ENCODE results near the gene SIL1. TPM values are rescaled to one million over a fixed set of nuclear protein-coding genes. Genes with fewer than 3 reads are reported as not detected.

Gene SIL1
- total and polyA plus RNA-seq, 2 of the 13 experiments (the other 11 are each of a cell fraction or from before 2014, with no cell fraction given), result 26.0 to 30.0 TPM

- TF ChIP-seq ATM (IDR thresholded peaks at IDR 0.05; ENCODE audit: borderline replicate concordance) (no peak), POLR2AphosphoS2 (IDR thresholded peaks at IDR 0.05; ENCODE audit: low read depth, low read length) (no peak), TGIF2 (CRISPR knock-in tag; IDR thresholded peaks at IDR 0.05) (no peak), GRHL1 (CRISPR knock-in tag; conservative IDR thresholded peaks at IDR 0.05) (no peak), GTF2F1 (IDR thresholded peaks at IDR 0.05; ENCODE audit: low read length) (no peak), AKNA (CRISPR knock-in tag; IDR thresholded peaks at IDR 0.05; ENCODE audit: borderline replicate concordance) (no peak), POGK (CRISPR knock-in tag; conservative IDR thresholded peaks at IDR 0.05) (no peak), NFYC (CRISPR knock-in tag; IDR thresholded peaks at IDR 0.05) (no peak), PPARG (CRISPR knock-in tag; conservative IDR thresholded peaks at IDR 0.05) (peak; percentile 95), JUN (CRISPR knock-in tag; IDR thresholded peaks at IDR 0.05) (no peak), NFYB (CRISPR knock-in tag; IDR thresholded peaks at IDR 0.05) (no peak), TFAP4 (IDR thresholded peaks at IDR 0.05; ENCODE audit: borderline replicate concordance, low read depth) (peak; percentile 56; the same call in 1 of the 2 replicates), ZNF724P (CRISPR knock-in tag; IDR thresholded peaks at IDR 0.05; ENCODE audit: borderline replicate concordance) (no peak), ZNF558 (CRISPR knock-in tag; IDR thresholded peaks at IDR 0.05; ENCODE audit: borderline replicate concordance) (no peak), ZNF512 (CRISPR knock-in tag; IDR thresholded peaks at IDR 0.05) (no peak), ZNF234 (CRISPR knock-in tag; conservative IDR thresholded peaks at IDR 0.05) (no peak), MTA1 (CRISPR knock-in tag; IDR thresholded peaks at IDR 0.05; ENCODE audit: borderline replicate concordance) (no peak), REPIN1 (CRISPR knock-in tag; IDR thresholded peaks at IDR 0.05; ENCODE audit: borderline replicate concordance, low read depth) (no peak), KLF9 (CRISPR knock-in tag; IDR thresholded peaks at IDR 0.05; ENCODE audit: low read depth) (no peak)
These were observed 56.5 kb downstream of the SIL1 start (continued) for GRCh38 chr5:139141446-139142204.
